Hypothalamus (tissue), 51 donors: Measurements from ENCODE around the gene FGD2.
"Not testable (repeated sequence)": the region's sequence is repeated elsewhere in the genome, so short reads cannot be mapped to it uniquely, and the experiment has no call there.

Source experiments
- DNase-seq, 51 donors: peaks; one replicate each; lab custom pipeline; 2025; lab: John Stamatoyannopoulos, UW

The FGD2 gene

DNA sequence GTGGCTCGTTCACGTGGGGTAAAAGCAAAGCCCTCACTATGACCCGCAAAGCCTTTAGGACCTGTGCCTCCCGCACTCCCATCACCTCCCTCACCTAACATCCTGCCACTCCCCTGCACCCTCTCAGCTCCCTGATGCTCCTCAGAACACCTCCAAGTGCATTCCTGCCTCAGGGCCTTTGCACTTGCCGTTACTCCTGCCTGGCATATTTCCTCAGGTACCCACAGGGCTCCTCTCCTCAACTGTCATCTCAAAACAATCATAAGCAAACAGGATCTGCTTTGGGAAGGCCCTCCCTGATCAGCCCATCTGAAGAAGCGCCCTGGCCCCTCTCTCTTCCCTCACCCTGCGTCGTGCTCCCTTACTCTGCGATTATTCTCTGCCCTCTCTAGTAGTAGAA, 49.1 kb downstream of the FGD2 start:
- DNase-seq, result no peak

DNA sequence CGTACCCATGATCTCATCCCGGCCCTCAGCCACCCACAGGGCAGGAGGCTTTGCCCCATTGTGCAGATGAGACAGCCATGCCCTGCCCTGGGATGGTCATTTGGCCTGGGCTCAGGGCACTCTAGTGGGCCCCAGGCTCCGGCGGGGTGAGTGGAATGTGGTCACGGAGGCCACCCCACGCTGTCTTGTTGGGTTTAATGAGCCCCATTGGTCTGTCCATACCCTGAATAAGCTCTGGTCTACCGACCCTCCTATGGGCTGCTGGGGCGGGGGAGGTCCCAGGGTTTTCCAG, 50.6 kb downstream of the FGD2 start:
- DNase-seq, result no peak

DNA sequence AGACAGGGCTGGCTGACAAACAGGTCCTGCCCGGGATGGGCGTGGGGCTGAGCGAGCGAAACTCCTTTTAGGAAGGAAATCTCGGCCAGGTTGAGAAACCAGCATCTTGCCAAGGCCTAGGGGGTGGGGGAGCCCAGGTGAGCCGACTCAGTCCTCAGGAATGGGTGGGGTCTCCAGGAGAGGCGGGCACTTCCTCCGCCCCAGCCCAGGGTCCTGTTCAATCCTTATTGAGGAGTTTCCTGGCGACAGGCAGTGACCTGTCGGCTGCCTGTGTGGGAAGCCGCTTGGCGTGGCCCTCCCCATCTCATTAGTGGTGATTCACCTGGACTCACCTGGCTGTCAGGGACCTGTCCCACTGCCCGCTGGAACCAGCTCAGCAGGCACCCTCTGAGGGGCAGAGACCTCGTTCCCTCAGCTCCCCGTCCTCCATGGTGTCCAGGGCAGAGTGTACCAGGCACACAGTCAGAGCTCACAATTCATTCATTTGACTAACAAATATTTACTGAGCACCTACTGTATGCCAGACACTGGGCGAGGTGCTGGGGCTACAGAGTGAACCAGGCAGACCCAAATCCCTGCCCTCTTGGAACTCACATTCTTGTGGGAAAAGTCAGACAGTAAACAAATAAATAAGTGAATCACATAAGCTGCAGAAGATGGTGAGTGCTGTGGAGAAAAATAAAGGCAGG, 51.1 kb downstream of the FGD2 start:
- DNase-seq, result no peak

DNA sequence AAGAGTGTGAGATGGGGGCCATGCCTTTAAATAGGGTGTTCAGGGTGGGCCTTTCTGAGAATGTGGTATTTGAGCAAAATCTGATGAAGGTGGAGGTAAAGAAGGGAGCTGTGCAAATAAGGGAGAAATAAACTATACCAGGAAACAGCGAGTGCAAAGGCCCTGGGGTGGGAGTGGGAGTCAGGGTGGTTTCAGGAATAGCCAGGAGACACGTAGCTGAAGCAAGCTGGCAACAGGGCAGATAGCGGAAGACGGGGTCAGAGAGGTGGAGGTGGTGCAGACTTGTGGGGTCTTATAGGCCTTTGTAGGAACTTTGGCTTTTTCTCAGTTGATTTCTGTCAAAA, 51.6 kb downstream of the FGD2 start:
- no peak for DNase-seq

DNA sequence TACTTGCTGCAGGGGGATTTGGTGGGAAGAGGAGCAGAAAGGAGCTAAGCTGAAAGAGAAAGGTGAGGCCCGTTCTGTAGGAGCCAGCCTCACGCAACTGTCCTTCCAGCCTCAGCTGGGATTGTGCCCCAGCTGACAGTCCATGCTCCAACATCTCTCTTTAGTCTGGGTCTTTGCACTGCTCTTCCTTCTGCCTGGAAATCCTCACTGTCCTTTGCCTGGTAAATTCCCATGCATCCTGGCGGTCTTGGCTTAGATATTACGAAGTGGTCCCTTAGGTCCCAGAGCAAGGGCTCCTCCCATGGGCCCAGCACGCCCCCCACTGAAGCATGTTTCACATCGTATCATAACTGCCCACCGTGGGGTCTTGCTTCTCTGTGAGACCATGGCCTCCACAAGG, 52.2 kb downstream of the FGD2 start:
- no peak for DNase-seq

DNA sequence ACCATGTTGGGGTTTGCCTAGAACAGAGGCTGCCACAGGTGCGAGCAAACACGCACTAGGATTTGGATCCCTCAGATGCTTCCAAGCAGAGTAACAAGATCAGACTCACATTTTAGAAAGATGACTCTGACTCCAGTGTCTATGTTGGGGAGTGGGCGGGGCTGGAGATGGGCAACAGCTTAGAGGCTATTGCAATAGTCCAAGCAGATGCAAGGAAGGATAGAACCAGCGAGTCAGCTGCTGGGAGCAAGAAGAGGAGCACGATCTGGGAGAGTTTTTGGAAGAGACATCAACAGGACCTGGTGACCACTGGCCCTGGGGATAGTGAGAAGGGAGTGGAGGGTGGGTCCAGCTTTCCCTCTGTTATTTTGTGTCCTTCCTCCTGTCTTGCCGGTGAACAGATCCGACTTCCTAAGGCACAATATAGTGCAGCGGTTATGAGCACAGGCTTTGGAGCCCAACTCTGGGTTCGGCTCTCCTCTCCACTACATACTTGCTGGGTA, 52.7 kb downstream of the FGD2 start:
- no peak for DNase-seq

DNA sequence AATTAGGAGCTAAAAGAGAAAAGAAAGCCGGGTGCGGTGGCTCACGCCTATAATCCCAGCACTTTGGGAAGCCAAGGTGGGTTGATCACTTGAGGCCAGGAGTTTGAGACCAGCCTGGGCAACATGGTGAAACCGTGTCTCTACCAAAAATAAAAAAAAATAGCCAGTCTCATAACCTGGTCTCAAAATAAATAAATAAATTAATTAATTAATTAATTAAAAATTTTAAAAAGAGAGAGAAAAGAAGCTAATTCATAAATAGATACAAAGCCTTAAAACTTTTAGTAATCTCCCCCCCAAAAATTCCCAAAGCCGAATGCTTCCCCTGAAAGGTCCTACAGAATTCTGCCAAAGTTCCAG, 53.5 kb downstream of the FGD2 start:
- not testable (repeated sequence) for DNase-seq

DNA sequence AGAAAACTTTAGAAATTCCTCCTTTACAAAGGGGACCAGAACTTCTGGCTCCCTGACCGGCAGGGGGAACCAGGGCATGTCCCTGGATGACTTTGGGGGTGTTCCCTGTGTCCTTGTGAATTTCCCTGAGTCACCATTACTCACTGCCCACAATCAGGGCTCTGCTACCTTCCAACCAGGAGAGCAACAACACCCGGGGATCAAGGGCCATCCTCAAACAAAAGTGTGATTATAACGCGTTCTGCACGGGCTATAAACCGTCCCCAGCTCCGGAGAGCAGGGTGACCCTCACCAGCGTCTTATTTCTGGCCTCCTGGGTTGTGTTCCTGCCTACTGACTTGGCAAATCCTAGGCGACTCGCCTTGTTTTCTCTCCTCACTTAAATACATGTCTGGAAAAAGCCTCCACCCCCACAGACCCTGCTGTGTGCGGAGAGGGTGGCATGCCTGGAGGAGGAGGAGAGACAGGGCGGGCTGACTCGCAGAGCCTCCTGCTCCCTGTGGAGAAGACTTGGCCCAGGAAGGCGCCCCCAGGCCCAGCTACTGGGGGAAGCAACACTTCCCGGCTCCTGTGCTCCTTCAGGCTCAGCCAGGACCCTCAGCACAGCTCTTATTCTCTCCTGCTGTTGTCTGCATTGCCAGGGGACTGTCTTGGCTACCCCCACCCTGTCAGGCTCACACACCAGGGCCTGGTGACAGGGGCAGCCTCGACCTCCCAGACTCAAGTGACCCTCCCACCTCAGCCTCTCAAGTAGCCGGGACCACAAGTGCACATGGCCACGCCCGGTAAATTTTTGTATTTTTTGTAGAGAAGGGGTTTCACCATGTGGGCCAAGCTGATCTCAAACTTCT, 54.1 kb downstream of the FGD2 start:
- peak in 26 of 51 donors; percentile 5 to 75 (median 34) for DNase-seq

DNA sequence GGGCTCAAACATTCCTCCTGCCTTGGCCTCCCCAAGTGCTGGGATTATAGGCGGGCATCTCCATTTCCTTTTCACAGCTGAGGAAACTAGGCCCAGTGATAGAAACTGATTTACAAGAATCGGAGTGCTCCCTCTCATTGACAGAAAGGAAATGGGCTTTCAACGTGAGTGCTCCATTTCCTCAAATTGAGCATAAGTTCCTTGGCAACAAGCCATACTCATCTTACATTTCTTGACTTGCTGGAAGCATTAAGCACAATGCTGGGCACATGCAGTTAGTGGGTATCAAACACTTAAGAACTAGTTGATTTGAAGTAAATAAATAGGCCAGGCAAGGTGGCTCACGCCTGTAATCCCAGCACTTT, 54.7 kb downstream of the FGD2 start:
- DNase-seq, result no peak

DNA sequence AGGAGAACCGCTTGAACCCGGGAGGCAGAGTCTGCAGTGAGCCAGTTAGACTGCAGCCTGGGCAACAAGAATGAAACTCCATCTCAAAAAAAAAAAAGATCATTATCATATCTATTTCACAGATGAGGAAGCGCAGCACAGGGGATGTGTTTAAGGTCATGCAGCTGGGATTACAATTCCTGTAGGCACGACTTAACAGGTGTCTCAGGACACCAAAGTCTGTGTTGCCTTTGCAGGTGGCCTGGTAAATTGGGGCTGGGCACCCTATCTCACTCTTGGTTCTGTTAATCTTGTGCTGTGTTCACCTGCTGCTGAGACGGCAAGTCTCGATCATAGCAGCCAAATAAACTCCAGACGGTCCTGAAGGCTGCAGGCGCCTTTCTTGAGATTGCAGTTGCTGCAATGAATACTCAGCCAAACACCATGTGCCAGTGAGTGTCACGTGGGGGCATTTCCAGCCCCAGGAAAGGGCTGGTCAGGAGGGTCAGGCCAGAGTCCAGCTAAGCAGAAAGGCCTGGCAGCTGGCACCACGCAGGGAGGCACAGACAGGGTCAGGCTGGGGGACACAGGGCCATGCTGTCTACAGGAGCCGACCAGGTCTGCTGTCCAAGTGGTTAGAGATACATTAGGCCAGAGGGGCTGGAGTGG, 55.8 kb downstream of the FGD2 start:
- DNase-seq, result peak in 39 of 51 donors; percentile 5 to 77 (median 43)

DNA sequence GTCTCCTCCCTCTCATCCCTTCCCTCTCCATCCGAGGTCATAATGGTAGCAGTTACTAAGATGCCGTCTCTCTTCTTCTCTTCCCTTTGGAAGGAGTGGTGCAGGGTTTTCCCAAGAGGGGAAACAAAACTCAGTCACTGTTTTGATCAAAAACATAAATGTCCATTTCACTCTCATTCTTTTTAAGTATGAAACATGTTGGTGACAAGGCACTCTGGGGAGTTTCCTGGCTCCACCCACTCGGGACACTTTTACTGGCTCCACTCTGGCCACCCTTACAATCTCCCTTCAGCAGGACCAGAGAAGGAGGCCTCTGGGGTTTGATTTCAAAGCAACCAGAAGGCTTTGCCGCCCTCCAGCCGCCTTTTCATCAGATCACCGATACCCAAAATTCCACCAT, 57.0 kb downstream of the FGD2 start:
- DNase-seq, result no peak

DNA sequence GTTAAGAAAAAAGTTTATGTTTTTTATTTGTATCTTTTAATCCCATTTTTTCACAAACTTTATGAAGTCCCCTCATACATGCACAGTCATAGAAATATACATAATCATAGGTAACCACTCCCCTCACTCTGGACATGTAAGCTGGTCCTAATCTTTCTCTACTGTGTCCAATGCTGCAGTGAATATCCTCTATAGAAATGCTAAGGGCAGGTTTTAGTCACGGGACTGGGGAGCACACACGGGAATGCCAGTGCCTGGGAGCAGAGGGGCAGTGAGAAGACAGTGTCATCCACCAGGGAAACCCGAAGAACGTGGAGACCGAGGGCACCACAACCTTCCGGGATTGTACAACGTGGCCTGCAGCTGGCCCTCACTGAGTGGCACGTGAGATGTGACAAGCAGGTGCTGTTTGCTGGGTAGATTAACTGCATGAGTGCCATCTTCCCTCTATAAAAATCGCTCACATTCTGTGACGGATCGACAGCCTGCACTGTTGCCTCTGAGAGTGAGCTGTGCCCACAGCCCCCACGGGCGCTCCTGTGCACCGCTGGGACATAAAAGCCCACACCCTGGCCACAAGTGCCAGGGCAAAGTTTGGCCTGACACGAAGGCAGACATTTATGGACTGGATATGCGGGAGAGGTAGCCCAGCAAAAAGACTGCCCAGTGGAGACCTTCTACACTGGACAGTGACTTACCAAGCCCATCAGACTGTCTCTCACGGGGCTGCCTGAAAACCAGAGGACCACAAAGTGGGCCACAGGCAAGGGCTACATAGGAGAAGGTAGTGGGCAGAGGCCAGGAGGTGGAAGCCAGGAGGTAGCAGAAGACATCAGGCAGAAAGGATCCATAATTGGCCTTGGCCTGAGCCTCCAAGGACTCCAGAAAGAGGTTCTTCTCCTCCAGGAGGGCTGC, 63.2 kb downstream of the FGD2 start:
- no peak for DNase-seq

DNA sequence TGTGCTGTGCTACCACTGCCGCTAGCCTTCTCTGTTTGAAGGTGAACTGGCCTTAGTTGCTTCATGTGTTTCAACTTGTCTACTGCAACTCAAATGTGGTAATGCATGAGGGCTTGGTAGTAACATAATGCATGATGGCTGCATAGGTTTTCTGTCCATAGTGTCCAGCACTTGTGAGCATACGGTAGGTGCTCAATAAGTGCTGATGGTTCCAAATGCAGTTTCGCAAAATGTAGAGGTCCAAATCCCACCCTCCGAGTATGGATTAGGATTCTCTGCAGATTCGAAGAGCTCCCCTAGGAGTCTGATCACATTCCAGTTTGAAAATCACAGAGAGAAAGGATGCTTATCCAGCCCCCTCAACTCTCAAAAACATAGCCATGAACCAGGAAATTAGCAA, 64.2 kb downstream of the FGD2 start:
- DNase-seq, result no peak

DNA sequence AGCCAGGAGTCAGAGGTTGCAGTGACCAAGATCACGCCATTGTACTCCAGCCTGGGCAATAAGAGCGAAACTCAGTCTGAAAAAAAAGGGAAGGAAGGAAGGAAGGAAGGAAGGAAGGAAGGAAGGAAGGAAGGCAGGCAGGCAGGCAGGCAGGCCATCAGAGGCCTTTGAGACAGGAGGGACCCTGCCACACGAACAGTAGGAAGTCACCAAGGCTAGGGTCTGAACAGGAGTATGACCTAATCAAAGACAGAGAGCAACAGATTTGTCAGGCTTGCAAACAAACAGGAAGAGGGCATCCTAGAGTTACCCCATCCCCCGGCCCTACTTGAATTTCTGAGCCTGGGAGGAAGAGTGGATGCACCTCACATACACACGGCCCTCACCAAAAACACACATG, 67.1 kb downstream of the FGD2 start:
- DNase-seq, result no peak

DNA sequence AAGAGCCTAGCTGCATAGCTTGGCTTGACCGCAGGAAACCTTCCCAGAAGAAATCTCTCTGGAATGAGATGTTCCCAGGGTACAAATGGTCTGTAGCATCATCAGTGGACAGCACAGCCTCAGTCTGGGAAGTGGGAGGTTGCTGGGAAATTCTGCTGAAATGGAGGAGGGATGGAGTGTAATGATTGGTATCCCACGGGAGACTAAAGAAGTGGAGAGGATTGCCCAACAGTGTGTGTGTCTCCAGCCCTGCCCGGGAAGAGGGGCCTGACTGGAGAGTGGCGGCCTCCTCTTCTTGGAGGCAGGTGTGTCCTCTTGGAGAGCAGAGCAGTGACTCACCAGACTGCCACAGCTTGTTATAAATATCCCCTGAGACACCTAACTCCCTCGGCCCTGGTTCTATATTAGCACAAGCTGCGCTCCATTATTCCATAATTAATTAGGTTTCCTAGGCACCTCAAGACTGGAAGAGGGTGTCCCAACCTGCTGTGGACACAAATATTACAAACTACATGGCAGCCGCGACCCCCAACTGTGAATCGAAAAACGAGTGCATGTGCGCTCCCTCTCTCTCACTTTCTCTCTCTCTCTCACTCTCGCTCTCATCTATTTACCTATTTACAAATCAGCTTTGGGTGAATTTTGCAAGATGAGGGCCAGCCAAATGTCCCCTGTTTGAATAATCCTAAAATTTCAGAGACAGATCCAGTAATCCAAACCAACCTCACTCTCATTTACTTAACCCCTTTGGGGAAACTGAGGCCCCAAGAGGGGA, 68.8 kb downstream of the FGD2 start:
- no peak for DNase-seq

DNA sequence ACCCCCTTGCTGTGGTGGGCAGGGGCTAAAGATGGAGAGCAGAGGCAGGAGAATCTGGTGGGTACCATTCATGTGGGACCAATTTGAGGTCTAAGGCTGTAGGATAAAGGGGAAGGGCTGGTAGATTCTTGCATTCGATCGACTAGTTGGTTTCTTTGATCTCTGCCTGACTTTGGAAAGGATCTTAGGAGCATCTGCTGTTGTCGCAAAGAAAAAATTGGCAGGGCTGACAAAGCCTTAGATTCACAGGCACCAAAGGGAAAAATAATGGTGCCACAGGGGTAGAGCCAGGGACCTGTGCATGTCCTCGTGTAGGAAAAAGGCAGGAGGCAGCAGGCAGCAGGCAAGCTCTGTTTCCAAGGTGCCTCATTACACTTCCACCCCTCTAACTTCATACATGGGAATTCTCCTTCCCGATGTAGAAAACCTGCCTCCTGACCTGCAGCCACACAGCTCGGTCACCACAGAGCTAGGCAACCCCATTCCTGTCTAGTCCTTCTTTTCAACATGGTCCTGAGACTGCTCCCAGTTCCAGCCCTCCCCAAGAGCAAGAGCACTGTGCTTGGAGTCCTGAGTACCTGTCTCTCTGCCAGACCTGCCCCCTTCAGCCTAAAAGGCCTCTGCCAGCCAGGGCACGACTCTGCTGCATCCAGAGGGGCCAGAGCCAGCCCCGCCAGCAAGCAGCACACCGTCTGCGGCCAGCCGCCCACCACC, 71.9 kb downstream of the FGD2 start:
- no peak for DNase-seq

DNA sequence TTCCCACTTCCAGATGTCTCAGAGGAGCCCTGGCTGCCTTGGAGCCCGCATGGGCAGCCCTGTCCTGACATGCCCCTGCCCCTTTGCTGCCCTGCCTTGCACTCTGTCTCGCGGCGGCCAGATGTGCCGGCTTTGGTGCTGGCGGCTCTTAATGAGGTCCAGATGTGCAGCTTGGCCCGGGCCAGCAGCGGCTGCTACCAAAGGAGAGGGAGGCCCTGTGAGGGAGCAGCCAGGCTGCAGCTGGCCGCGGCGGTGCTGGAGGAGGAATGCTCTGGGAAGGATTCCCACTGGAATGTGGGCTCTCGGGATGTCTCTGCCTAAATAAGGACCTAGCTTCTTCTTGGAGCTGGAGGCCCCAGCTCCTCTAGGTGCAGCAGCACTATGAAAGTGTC, 72.4 kb downstream of the FGD2 start:
- peak in 7 of 51 donors; percentile 3 to 38 (median 14) for DNase-seq
